AG04450 (cell line): ENCODE measurements around the gene ARHGAP6. TPM values are rescaled to one million over a fixed set of nuclear protein-coding genes. Genes with fewer than 3 reads are reported as not detected.

Experiments used
- CTCF ChIA-PET: fragments of 300-600, 350-600 bp; formaldehyde crosslinking; extraction: SDS; loops from one replicate; lab custom pipeline; 2022; ENCODE audit warnings: antibody characterized with exemption, inconsistent platforms; lab: Charles Lee
- POLR2A ChIA-PET: fragments of 350-600 bp; formaldehyde crosslinking; extraction: SDS; loops from one replicate; lab custom pipeline; 2021; ENCODE audit warnings: antibody characterized with exemption, inconsistent platforms; lab: Yijun Ruan, JAX
- DNase-seq: peaks from one replicate; pipeline ENCODE4 v3.0.0-alpha.2; 2011; ENCODE audit warnings: low read depth, low spot score
- H3K27ac ChIP-seq: one replicate; pipeline ENCODE4 v1.5.1; 2012; ENCODE audit warnings: low read depth, low read length, control low read depth
- H3K27me3 ChIP-seq: one replicate; pipeline ENCODE4 v1.6.0; 2012; ENCODE audit warnings: low read length; ENCODE audit not compliant: control insufficient read depth, insufficient read depth
- H3K4me3 ChIP-seq: 2 replicates; pipeline ENCODE4 v1.5.1; 2011; ENCODE audit warnings: mild to moderate bottlenecking, low read depth, low read length, control low read depth
- H3K9me3 ChIP-seq: 2 replicates; pipeline ENCODE4 v1.5.1; 2012; ENCODE audit warnings: low read length; ENCODE audit not compliant: control insufficient read depth, insufficient read depth
- CTCF ChIP-seq: IDR thresholded peaks from 2 replicates; pipeline ENCODE4 v1.5.1; 2011; ENCODE audit warnings: low read depth, low read length, control low read depth, inconsistent platforms
- polyA plus RNA-seq: library from polyadenylated mRNA; depleted of rRNA; stranded (reverse); fragments of >200 nt; gene quantifications from 2 replicates; pipeline ENCODE4 v1.2.3, GENCODE V29; 2011

Gene ARHGAP6
- polyA plus RNA-seq, 1 experiment = 4.0 TPM

GRCh38 chrX:11421805-11422524 is 243.8 kb downstream of the ARHGAP6 start:
- ChIA-PET POLR2A (interaction anchor here (0.8 kb wide), 1 partner anchor 10 kb away, joined by 5 read pairs; no protein-coding TSS in a partner anchor), CTCF (interaction anchor here (1.0 kb wide), 1 partner anchor 110 kb away, joined by 4 read pairs; no protein-coding TSS in a partner anchor)
- Histone ChIP-seq H3K9me3 (no peaks in the 10 kb centered on the region), H3K27ac (no peak overlapping the region), H3K27me3 (no peaks in the 10 kb centered on the region), H3K4me3 (no peak overlapping the region)
- no peak for TF ChIP-seq CTCF
- no peak for DNase-seq

GRCh38 chrX:11420851-11421250 is 244.9 kb downstream of the ARHGAP6 start:
- Histone ChIP-seq H3K4me3 (no peak overlapping the region), H3K27me3 (no peaks in the 10 kb centered on the region), H3K9me3 (no peaks in the 10 kb centered on the region), H3K27ac (no peak overlapping the region)
- ChIA-PET POLR2A (no interaction called here), CTCF (interaction anchor here (0.6 to 1.0 kb wide), 2 partner anchors 111 to 210 kb away, joined by 4 to 8 read pairs; no protein-coding TSS in a partner anchor)
- DNase-seq = no peak
- TF ChIP-seq CTCF = no peak

GRCh38 chrX:11419102-11419501 is 246.6 kb downstream of the ARHGAP6 start:
- TF ChIP-seq CTCF = no peak
- H3K27ac ChIP-seq = no peak overlapping the region
- DNase-seq = no peak
- ChIA-PET POLR2A (no interaction called here), CTCF (no interaction called here)
- no peaks in the 10 kb centered on the region for H3K27me3 ChIP-seq
- no peaks in the 10 kb centered on the region for H3K9me3 ChIP-seq
- H3K4me3 ChIP-seq = no peak overlapping the region

GRCh38 chrX:11416600-11416999 is 249.1 kb downstream of the ARHGAP6 start:
- TF ChIP-seq CTCF = no peak
- no peak for DNase-seq
- POLR2A ChIA-PET = no interaction called here
- CTCF ChIA-PET = no interaction called here
- H3K27ac ChIP-seq = no peak overlapping the region
- H3K9me3 ChIP-seq = no peaks in the 10 kb centered on the region
- no peaks in the 10 kb centered on the region for H3K27me3 ChIP-seq
- H3K4me3 ChIP-seq = no peak overlapping the region

GRCh38 chrX:11414091-11414490 is 251.6 kb downstream of the ARHGAP6 start:
- no peaks in the 10 kb centered on the region for H3K27me3 ChIP-seq
- H3K27ac ChIP-seq = no peak overlapping the region
- CTCF ChIA-PET = no interaction called here
- TF ChIP-seq CTCF = no peak
- H3K4me3 ChIP-seq = no peak overlapping the region
- POLR2A ChIA-PET = no interaction called here
- DNase-seq = no peak
- no peaks in the 10 kb centered on the region for H3K9me3 ChIP-seq
